HepG2 (cell line): ENCODE data around the gene SPATS2. TPM values are rescaled to one million over a fixed set of nuclear protein-coding genes. Genes with fewer than 3 reads are reported as not detected.
A peak's percentile ranks its signal among the peaks of the same experiment; 100 is the strongest.

Source experiments
- ATAC-seq: fragments of 200-7000 bp; cut with Tn5 transposase; 3 replicates; pipeline ENCODE4 v1.9.1; 2020; ENCODE audit warnings: mild to moderate bottlenecking, moderate library complexity
- BruUV-seq: library from RNA; stranded (reverse); fragments of 400-500 nt; replicated peaks from 2 replicates; lab custom pipeline; 2021; lab: Mats Ljungman, UMichigan
- CTCF ChIA-PET: fragments of 300-600 bp; formaldehyde crosslinking; extraction: SDS; loops from one replicate; lab custom pipeline; 2021; ENCODE audit warnings: low total read pairs, inconsistent platforms, low intra/inter-chr PET ratio; lab: Yijun Ruan, JAX
- POLR2A ChIA-PET: fragments of 350-600 bp; sonication (Branson Sonifier 250); formaldehyde crosslinking; loops from one replicate; lab custom pipeline; 2020; ENCODE audit warnings: antibody characterized with exemption, inconsistent platforms; lab: Yijun Ruan, JAX
- DNase-seq: peaks from one replicate; pipeline ENCODE4 v3.0.0-alpha.2; 2015; ENCODE audit warnings: low spot score
- FAIRE-seq: peaks from 3 replicates; lab custom pipeline; 2011; peaks lifted over from hg19 to GRCh38; lab: Jason Lieb, UNC
- H2AFZ ChIP-seq: one replicate; pipeline ENCODE4 v1.6.1; 2011; ENCODE audit warnings: low read length, inconsistent platforms
- H3K27ac ChIP-seq: fragments of 300-600 bp; 3 replicates; pipeline ENCODE4 v1.8.0; 2011; ENCODE audit warnings: mixed run types, mild to moderate bottlenecking, mixed read lengths, low read length, inconsistent platforms; ENCODE audit not compliant: insufficient read depth; ENCODE audit errors: extremely low read length
- H3K27me3 ChIP-seq, 2 experiments: fragments of 200-600 bp in 1 of 2; 2 replicates in 1 of 2; 3 replicates in 1 of 2; pipeline versions ENCODE4 v1.6.0 to v1.8.0; 2011; ENCODE audit warnings: low read length in 2 of 2, mild to moderate bottlenecking in 2 of 2, moderate library complexity in 2 of 2, inconsistent platforms in 1 of 2; ENCODE audit not compliant: insufficient read depth in 2 of 2, control insufficient read depth in 1 of 2
- H3K36me3 ChIP-seq, 2 experiments: fragments of 200-600 bp in 1 of 2; replicated peaks in 1 of 2; 2 replicates in 1 of 2; 3 replicates in 1 of 2; pipeline versions ENCODE4 v1.5.1 to v1.8.0; 2011; ENCODE audit warnings: low read length in 2 of 2, inconsistent platforms in 1 of 2; ENCODE audit not compliant: insufficient read depth in 2 of 2, control insufficient read depth in 1 of 2
- H3K4me1 ChIP-seq: 2 replicates; pipeline ENCODE4 v1.5.1; 2012; ENCODE audit warnings: low read length, inconsistent platforms; ENCODE audit not compliant: insufficient read depth
- H3K4me2 ChIP-seq: 2 replicates; pipeline ENCODE4 v1.6.0; 2011; ENCODE audit warnings: low read depth, low read length, inconsistent platforms
- H3K4me3 ChIP-seq, 3 experiments: fragments of 200-600 bp in 1 of 3; sonication (generic), shearing (Covaris generic) in 1 of 3; replicated peaks in 1 of 3; 2 replicates each; pipeline ENCODE4 v1.5.1; 2011 to 2016; ENCODE audit warnings: low read length in 3 of 3, inconsistent platforms in 2 of 3, low read depth in 2 of 3, mild to moderate bottlenecking in 2 of 3, control low read depth in 1 of 3, mixed read lengths in 1 of 3; ENCODE audit not compliant: insufficient read depth in 1 of 3
- H3K79me2 ChIP-seq: one replicate; pipeline ENCODE4 v1.6.1; 2011; ENCODE audit warnings: low read length, inconsistent platforms; ENCODE audit not compliant: insufficient read depth
- H3K9ac ChIP-seq: 2 replicates; pipeline ENCODE4 v1.6.0; 2011; ENCODE audit warnings: mild to moderate bottlenecking, low read depth, low read length, inconsistent platforms; ENCODE audit not compliant: insufficient read depth
- H3K9me3 ChIP-seq: 2 replicates; pipeline ENCODE4 v1.5.1; 2012; ENCODE audit warnings: mild to moderate bottlenecking, low read length
- H4K20me1 ChIP-seq: 2 replicates; pipeline ENCODE4 v1.6.0; 2011; ENCODE audit warnings: inconsistent platforms, mild to moderate bottlenecking, low read length, moderate library complexity; ENCODE audit not compliant: insufficient read depth
- E2F2 ChIP-seq: sonication (generic); formaldehyde crosslinking; IDR thresholded peaks from 2 replicates; pipeline ENCODE4 v1.4.0; 2020; ENCODE audit warnings: missing genetic modification reagents, borderline replicate concordance
- FOSL2 ChIP-seq: sonication (generic); formaldehyde crosslinking; IDR thresholded peaks from 2 replicates; pipeline ENCODE4 v1.4.0; 2020; ENCODE audit warnings: missing genetic modification reagents
- SMAD3 ChIP-seq: sonication (generic); formaldehyde crosslinking; IDR thresholded peaks from 2 replicates; pipeline ENCODE4 v1.4.0; 2020; ENCODE audit warnings: missing genetic modification reagents
- SMC3 ChIP-seq: IDR thresholded peaks from 2 replicates; pipeline ENCODE4 v1.6.1; 2011; ENCODE audit warnings: low read length, improper control_type of control experiment
- TEAD3 ChIP-seq: optimal IDR thresholded peaks from 2 replicates; pipeline ENCODE3; 2016; ENCODE audit warnings: borderline replicate concordance
- ZBTB38 ChIP-seq: sonication (generic); formaldehyde crosslinking; IDR thresholded peaks from 2 replicates; pipeline ENCODE4 v1.5.1; 2020; ENCODE audit warnings: mild to moderate bottlenecking, missing genetic modification reagents
- ZFP82 ChIP-seq: sonication (generic); formaldehyde crosslinking; IDR thresholded peaks from 2 replicates; pipeline ENCODE4 v1.5.1; 2020; ENCODE audit warnings: mild to moderate bottlenecking, missing genetic modification reagents, borderline replicate concordance
- WGBS: methylation state at CpG from one replicate; pipeline ENCODE4 v1.1.6; 2017; ENCODE audit warnings: low lambda C conversion rate; 5-methylcytosine and 5-hydroxymethylcytosine counted together
- in situ Hi-C: cut with HindIII; loops from 2 replicates; pipeline ENCODE4 v1.10.0; 2017; ENCODE audit warnings: low pct_unique_long_range_greater_than_20kb; ENCODE audit not compliant: extremely low pct_ligation_motif_present
- intact Hi-C: fragments of 100-400 bp; cut with micrococcal nuclease; formaldehyde crosslinking; loops from one replicate; pipeline ENCODE4 v1.10.0; 2022; ENCODE audit not compliant: unreplicated experiment
- polyA plus RNA-seq, 8 experiments: library from polyadenylated mRNA; depleted of rRNA in 3 of 8; stranded (reverse) in 7 of 8; unstranded in 1 of 8; fragments of >200 nt; fragmentation: Illumina TruSeq in 4 of 8; extraction: Trizol in 4 of 8; gene quantifications; 2 replicates each; pipeline versions ENCODE4 v1.2.1 to v1.2.3, GENCODE V29; 2011 to 2016; ENCODE audit warnings: low read depth in 4 of 8, missing spikeins in 1 of 8, mixed read lengths in 1 of 8; ENCODE audit not compliant: insufficient read depth in 1 of 8
- total RNA-seq, 5 experiments: library from RNA; depleted of rRNA; stranded (reverse); fragments of >200 nt; fragmentation: Illumina TruSeq; extraction: Trizol; gene quantifications; 2 replicates each; pipeline ENCODE4 v1.2.3, GENCODE V29; 2016; ENCODE audit warnings: low read depth in 1 of 5
- TF ChIP-seq, protein P1 (sequence below): sonication (generic); IDR thresholded peaks from 2 replicates; pipeline ENCODE4 v1.6.1; 2016; ENCODE audit warnings: low read depth, borderline replicate concordance
- TF ChIP-seq, protein P2 (sequence below): sonication (generic); formaldehyde crosslinking; conservative IDR thresholded peaks from 2 replicates; pipeline ENCODE4 v1.8.0; 2022; ENCODE audit warnings: missing genetic modification reagents
- TF ChIP-seq, protein P3 (sequence below): sonication (generic); formaldehyde crosslinking; IDR thresholded peaks from 2 replicates; pipeline ENCODE4 v1.4.0; 2020; ENCODE audit warnings: missing genetic modification reagents

The SPATS2 gene
- total and polyA plus RNA-seq, 2 of the 13 experiments (the other 11 are each of a cell fraction or from before 2014, with no cell fraction given) = 19.3 to 28.1 TPM

DNA sequence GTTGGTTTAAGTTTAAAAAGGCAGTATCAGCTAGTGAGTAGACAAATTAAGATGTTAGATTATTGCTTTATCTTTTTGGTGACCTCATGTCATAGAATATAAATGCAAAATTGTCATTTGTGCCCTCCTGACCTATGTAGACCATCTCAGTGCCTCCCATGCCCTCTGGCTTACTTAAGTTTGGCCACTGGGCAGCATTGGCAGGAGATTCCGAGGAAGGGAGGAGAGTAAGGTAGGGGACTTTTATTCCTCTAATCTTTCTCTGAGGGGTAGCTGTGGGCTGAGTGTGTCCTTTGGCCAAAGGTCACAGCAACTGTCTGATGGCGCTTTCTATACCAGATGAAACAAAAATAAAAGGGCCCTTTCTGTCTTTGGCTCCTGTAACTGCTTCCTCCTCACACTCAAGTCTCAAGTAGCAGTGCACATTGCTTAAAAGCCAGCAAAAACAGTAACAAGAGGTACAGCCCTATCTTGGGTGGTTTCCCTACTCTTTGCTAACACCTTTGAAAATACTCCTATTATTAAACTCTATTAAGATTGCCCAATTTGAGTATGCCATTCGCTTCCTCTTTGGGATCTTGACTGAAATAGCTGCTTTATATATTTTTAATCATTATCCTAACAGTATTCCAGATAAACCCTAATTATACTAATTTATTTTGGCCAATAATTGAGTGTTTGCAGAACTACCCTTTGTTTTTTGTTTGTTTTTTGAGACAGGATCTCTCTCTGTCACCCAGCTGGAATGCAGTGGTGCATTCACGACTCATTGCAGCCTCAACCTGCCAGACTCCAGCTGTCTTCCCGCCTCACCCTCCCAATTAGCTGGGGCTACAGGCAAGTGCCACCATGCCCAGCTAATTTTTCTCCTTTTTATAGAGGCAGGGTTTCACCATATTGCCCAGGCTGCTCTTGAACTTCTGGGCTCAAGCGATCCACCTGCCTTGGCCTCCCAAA, 115.1 kb downstream of the SPATS2 start:
- peak; percentile 26 for FAIRE-seq
- TF ChIP-seq ZFP82 (CRISPR knock-in tag) = no peak
- no peak for TF ChIP-seq SMC3
- TF ChIP-seq ZBTB38 (CRISPR knock-in tag) = 0 out of 2 replicates have a peak, but pooled peaks have one; percentile 44
- TF ChIP-seq, protein P1, sequence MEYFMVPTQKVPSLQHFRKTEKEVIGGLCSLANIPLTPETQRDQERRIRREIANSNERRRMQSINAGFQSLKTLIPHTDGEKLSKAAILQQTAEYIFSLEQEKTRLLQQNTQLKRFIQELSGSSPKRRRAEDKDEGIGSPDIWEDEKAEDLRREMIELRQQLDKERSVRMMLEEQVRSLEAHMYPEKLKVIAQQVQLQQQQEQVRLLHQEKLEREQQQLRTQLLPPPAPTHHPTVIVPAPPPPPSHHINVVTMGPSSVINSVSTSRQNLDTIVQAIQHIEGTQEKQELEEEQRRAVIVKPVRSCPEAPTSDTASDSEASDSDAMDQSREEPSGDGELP = peak; percentile 44; the same call in 1 of the 2 replicates
- no peak for TF ChIP-seq SMAD3
- TF ChIP-seq, protein P2, sequence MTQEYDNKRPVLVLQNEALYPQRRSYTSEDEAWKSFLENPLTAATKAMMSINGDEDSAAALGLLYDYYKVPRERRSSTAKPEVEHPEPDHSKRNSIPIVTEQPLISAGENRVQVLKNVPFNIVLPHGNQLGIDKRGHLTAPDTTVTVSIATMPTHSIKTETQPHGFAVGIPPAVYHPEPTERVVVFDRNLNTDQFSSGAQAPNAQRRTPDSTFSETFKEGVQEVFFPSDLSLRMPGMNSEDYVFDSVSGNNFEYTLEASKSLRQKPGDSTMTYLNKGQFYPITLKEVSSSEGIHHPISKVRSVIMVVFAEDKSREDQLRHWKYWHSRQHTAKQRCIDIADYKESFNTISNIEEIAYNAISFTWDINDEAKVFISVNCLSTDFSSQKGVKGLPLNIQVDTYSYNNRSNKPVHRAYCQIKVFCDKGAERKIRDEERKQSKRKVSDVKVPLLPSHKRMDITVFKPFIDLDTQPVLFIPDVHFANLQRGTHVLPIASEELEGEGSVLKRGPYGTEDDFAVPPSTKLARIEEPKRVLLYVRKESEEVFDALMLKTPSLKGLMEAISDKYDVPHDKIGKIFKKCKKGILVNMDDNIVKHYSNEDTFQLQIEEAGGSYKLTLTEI (CRISPR knock-in tag) = no peak
- peak; percentile 67 for TF ChIP-seq TEAD3
- TF ChIP-seq, protein P3, sequence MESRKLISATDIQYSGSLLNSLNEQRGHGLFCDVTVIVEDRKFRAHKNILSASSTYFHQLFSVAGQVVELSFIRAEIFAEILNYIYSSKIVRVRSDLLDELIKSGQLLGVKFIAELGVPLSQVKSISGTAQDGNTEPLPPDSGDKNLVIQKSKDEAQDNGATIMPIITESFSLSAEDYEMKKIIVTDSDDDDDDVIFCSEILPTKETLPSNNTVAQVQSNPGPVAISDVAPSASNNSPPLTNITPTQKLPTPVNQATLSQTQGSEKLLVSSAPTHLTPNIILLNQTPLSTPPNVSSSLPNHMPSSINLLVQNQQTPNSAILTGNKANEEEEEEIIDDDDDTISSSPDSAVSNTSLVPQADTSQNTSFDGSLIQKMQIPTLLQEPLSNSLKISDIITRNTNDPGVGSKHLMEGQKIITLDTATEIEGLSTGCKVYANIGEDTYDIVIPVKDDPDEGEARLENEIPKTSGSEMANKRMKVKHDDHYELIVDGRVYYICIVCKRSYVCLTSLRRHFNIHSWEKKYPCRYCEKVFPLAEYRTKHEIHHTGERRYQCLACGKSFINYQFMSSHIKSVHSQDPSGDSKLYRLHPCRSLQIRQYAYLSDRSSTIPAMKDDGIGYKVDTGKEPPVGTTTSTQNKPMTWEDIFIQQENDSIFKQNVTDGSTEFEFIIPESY (CRISPR knock-in tag) = 0 out of 2 replicates have a peak, but pooled peaks have one; percentile 28
- no peak for TF ChIP-seq E2F2 (CRISPR knock-in tag)
- TF ChIP-seq FOSL2 (CRISPR knock-in tag) = peak; percentile 35
- TF ChIP-seq, all 625 proteins: peak for 5
- Histone ChIP-seq H3K4me1 (peaks cover 21% of the 10 kb centered on the region), H3K4me2 (peak overlapping the region; percentile 29), H3K27me3 (no peaks in the 10 kb centered on the region), H3K4me3 (no peak overlapping the region), H3K9ac (0 out of 2 replicates have a peak overlapping the region, but pooled peaks have one; percentile 5), H3K79me2 (no peaks in the 10 kb centered on the region), H3K27ac (peak overlapping the region; percentile 26), H3K9me3 (no peaks in the 10 kb centered on the region), H2AFZ (no peak overlapping the region), H3K36me3 (peaks cover 0 to 10% of the 10 kb centered on the region in 2 experiments; a peak in 1 of 5 replicates), H4K20me1 (0 out of 2 replicates have a peak, but pooled peaks cover 9% of the 10 kb centered on the region)
- DNase-seq (peak; percentile 17), ATAC-seq (peak; percentile 80)
- POLR2A ChIA-PET = interaction anchor here (2.3 kb wide), 1 partner anchor 115 kb away, joined by 8 read pairs; the partner anchor contains the start of gene SPATS2
- in situ Hi-C loops = no loop called here
- CTCF ChIA-PET = no interaction called here
- intact Hi-C loops = no loop called here
- WGBS = 63% methylated on average over 6 of the region's 6 CpGs
- BruUV-seq = no TSS peak
